Mesenteric fat pad (tissue), 1 donor: ENCODE results near the gene ZFP36L2. TPM values are rescaled to one million over a fixed set of nuclear protein-coding genes. Genes with fewer than 3 reads are reported as not detected.
A peak's percentile ranks its signal among the peaks of the same experiment; 100 is the strongest.

Source experiments
- DNase-seq: peaks from one replicate; pipeline ENCODE4 v3.0.0-alpha.2; 2020; ENCODE audit warnings: low spot score
- long read RNA-seq: library from polyadenylated mRNA; unstranded; transcript quantifications from one replicate; pipeline ENCODE4 v2.0.0, GENCODE V29; 2020
- total RNA-seq: library from RNA; stranded (reverse); fragmentation: NEBNext Ultra II Directional; extraction: Animal tissue kit (Norgen Biotek cat#: 25700); gene quantifications from one replicate; pipeline ENCODE4 v1.2.1, GENCODE V29; 2021
- donor health status: DM: yes; HTN: yes; CAD: no.

ZFP36L2 gene, protein sequence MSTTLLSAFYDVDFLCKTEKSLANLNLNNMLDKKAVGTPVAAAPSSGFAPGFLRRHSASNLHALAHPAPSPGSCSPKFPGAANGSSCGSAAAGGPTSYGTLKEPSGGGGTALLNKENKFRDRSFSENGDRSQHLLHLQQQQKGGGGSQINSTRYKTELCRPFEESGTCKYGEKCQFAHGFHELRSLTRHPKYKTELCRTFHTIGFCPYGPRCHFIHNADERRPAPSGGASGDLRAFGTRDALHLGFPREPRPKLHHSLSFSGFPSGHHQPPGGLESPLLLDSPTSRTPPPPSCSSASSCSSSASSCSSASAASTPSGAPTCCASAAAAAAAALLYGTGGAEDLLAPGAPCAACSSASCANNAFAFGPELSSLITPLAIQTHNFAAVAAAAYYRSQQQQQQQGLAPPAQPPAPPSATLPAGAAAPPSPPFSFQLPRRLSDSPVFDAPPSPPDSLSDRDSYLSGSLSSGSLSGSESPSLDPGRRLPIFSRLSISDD
- total RNA-seq = 237 TPM
- long read RNA-seq, transcript ZFP36L2-201 (2 exons, 3,696 nt) = major isoform, 9 of 129 reads
- long read RNA-seq, partial matches to known transcripts = 0 of 129 reads
- long read RNA-seq, other reads (novel, unspliced or antisense) = 120 of 129 reads

DNA sequence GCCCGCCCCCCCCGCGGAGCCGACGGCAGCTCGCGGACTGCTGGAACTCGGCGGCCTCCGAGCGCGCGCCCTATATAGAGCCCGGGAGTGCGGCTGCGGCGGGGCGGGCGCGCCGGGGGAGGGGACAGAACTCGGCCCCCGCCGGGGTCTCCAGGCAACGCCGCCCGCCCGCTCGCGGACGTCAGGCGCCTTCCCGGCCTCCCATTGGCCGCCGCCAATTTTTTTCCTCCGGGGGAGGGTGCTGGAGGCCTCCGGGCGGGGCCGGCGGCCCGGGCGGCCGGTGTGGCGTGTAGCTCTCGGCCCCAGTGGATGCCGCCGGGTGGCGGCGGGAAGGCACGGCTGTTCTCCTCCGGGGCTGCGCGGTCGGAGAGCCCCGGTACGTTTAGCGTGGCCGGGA, at the start of gene ZFP36L2:
ZFP36L2 (minus strand) TSS at position 49 of the 397 bp plus-strand sequence. CDS start 291 bp downstream, outside the sequence.
- peak; percentile 99 for DNase-seq

- DNase-seq = no peak
Measured at GRCh38 chr2:43274721-43275120, 48.3 kb upstream of the ZFP36L2 start.

GRCh38 chr2:43274055-43274454, 47.6 kb upstream of the ZFP36L2 start:
- DNase-seq = no peak

DNA sequence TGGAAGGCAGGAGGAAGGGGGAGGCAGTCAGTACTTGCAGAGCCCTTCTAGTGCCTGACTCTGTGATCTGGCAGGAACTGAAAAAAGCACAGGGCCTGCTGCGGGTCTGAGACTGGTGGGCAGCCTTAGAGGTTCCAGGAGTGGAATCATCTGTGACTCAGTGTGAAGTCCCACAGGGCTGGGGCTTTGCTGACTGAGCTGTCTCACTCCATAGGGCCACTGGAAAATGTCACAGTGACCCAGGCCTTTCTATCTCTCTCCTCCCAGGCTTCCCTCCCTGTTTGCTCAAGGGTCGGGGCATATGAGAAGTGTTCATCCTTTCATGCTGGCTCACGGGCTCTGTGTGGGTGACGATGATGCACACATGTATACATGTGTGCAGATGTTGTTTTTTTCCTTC, 47.1 kb upstream of the ZFP36L2 start:
- DNase-seq = no peak

GRCh38 chr2:43270930-43271615, 44.7 kb upstream of the ZFP36L2 start:
- DNase-seq = no peak

DNA sequence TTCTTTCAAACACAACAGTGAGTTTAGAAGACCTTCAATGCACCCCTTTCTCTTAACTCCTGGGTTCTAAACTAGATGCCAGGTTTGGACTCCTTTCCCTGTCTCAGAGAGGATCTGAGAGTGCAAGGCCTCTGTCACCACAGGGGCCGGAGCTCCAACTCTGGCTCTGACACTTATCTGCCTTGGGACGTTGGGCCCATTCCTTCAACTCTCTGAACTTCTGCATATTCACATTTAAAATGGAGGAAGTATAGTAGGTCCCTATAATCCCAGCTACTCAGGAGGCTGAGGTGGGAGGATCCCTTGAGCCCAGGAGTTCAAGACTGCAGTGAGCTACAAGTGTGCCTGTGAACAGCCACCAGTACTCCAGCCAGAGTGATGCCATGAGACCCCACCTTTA, 44.1 kb upstream of the ZFP36L2 start:
- no peak for DNase-seq

DNA sequence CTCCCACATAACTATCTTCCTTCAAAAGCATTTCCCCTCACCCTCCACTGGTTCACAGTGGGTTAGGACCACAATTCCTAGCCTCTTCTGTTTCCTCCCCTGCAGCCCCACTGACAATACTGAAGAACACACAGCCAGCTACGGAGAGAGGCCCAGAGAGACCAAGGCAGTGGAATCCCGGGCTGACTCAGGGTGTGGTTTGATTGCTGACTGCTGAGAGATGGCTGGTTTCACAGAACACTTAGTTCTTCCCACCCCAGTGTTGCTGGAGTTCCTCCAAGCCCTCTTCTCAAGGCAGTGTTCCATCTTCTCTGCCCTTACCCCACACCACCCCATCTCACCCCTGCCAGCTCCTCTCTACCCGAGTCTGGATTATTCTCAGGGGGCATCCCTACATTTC, 43.3 kb upstream of the ZFP36L2 start:
- DNase-seq = no peak

- peak; percentile 91 for DNase-seq
Measured at GRCh38 chr2:43269074-43269572, 42.7 kb upstream of the ZFP36L2 start.

GRCh38 chr2:43268066-43268953, 41.9 kb upstream of the ZFP36L2 start:
- no peak for DNase-seq

- DNase-seq = no peak
Measured at GRCh38 chr2:43267381-43267780, 41.0 kb upstream of the ZFP36L2 start.

- DNase-seq = no peak
Measured at GRCh38 chr2:43266711-43267111, 40.3 kb upstream of the ZFP36L2 start.

GRCh38 chr2:43265421-43265820, 39.0 kb upstream of the ZFP36L2 start:
- no peak for DNase-seq

DNA sequence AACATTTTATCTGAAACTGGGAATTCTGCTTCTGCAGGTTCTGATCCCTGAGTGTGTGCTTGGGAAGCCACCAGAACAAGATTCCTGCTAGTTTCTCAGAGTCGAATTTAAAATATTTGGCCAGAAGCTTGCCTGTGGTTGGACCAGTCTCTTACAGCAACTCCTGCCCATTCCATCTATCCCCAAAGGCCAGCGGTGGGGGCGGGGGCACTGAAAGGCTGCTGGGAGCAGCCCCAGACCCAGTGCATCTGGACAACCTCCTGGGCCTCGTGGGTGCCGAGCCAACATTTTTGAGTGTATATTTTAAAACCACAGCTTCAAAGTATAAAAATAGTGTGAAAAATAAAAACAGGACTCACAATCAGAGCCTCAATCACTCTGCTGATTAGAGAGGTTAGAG, 38.6 kb upstream of the ZFP36L2 start:
- DNase-seq = no peak

DNA sequence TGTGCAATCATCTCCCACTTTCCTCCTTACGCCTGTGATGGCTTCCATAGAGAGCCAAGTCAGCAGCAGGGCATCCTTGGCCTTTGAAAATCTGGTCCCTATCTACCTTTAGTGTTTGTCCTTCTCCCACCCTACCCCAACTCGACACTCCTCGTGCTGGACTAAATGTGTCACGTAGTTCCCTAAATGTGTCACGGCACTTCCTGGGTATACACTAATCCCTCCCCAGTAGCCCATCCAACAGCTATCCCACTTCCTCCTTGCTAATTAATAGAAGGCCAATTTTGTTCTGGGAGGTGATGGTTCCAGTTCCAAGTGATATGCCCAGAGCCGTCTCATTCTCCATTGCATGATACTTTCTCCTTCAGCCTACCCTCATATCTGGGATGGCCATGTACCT, 36.5 kb upstream of the ZFP36L2 start:
- no peak for DNase-seq

GRCh38 chr2:43262239-43262638, 35.8 kb upstream of the ZFP36L2 start:
- DNase-seq = no peak

DNA sequence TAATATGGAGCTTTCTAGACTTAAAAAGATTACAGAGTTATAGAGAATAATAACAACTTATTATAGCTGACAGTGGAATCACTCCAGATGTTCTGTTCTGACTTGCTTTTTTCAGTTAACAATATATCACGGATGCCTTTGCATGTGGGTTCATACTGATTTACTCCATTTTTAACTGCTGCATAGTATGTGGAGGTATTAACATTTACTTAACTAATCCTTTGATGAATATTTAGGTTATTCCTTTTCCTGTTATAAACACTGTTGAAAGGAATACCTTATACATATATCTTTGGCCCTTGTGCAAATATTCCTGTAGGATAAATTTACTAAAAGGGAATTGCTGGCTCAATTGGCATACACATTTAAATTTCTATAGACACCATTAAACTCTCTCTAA, 33.1 kb upstream of the ZFP36L2 start:
- DNase-seq = no peak

GRCh38 chr2:43258547-43259156, 32.2 kb upstream of the ZFP36L2 start:
- DNase-seq = no peak

DNA sequence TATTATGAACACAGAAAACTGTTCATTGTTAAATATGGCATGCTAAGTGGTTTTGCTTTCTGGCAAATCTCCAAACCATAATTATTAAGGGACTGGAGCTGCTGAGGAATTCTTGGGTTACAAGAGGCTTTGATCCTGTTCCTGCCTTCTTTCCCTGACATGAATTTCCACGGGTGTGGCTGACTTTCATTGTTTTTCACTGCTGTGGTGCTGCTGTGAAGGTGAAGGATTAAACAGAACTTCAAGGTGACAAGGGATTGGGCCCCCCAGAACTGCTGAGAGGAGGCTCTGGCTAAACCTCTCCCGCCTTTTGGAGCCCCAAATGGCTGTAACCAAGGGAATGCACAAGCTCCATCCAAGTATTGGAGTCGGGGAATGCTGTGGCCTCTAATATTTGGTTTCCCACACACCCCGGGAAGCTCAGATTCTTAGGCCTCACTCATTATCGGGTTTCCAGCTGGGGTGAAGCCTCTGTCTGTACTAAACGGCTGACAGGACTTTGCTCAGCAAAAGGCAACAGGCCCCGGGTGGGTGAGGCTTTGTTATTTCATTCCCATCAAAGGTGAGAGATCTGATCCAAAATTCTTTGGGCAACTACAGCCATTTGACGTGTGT, 29.0 kb upstream of the ZFP36L2 start:
- DNase-seq = no peak

- no peak for DNase-seq
Measured at GRCh38 chr2:43254331-43254730, 27.9 kb upstream of the ZFP36L2 start.

DNA sequence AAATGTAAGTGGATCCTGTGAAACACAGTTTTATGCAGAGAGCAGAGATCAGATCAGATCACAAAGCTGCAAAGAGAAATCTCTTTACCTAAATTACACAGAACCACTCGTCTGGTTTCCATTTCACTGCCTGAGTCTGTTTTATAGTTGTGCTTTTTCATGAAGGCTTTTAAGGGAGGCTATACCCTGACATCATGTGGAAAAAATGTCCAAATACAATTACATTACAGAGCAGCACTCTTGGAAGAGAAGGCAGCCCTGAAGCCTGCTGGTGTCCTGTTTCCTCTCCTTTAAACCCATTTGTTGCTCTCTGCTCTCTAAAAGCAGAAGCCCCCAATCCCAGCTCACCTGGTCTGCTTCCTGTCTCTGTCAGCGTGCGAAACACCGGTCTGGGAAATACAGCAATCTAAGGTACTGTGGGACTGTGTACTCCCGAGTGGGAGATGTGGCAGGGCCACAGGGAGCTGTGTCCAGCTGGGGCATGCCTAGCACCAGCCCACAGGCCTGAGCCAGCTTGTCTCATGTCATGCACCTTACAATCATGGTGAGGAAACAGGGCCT, 24.8 kb upstream of the ZFP36L2 start:
- no peak for DNase-seq
